Ureter (tissue), 1 donor: Measurements from ENCODE around the gene FHOD1. TPM values are rescaled to one million over a fixed set of nuclear protein-coding genes. Genes with fewer than 3 reads are reported as not detected.

Experiments used
- DNase-seq: peaks from one replicate; pipeline ENCODE4 v3.0.0-alpha.2; 2020; ENCODE audit warnings: low spot score
- total RNA-seq: library from RNA; stranded (reverse); gene quantifications from one replicate; pipeline ENCODE4 v1.2.4, GENCODE V29; 2023
- donor health status: DM: yes; HTN: yes; CAD: no.

The FHOD1 gene
- 19.1 TPM for total RNA-seq

GRCh38 chr16:67247192-67248072 is at the start of gene FHOD1:
Gene FHOD1, minus strand, starts transcription at chr16:67247481. Its CDS starts 71 bp downstream, at chr16:67247410.
- DNase-seq, result peak; percentile 98

GRCh38 chr16:67296420-67296819 is 49.1 kb upstream of the FHOD1 start:
- no peak for DNase-seq

- DNase-seq, result no peak
These were observed 47.7 kb upstream of the FHOD1 start for GRCh38 chr16:67294938-67295361.

GRCh38 chr16:67294171-67294757 is 47.0 kb upstream of the FHOD1 start:
- no peak for DNase-seq

- no peak for DNase-seq
These were observed 44.2 kb upstream of the FHOD1 start for GRCh38 chr16:67291461-67291860.

GRCh38 chr16:67287960-67288359 is 40.7 kb upstream of the FHOD1 start:
- DNase-seq, result no peak

GRCh38 chr16:67286441-67287235 is 39.4 kb upstream of the FHOD1 start:
- DNase-seq, result no peak

GRCh38 chr16:67284699-67285646 is 37.7 kb upstream of the FHOD1 start:
- no peak for DNase-seq

GRCh38 chr16:67283826-67284555 is 36.7 kb upstream of the FHOD1 start:
- no peak for DNase-seq

- DNase-seq, result no peak
These were observed 36.0 kb upstream of the FHOD1 start for GRCh38 chr16:67283039-67283825.

GRCh38 chr16:67282447-67282805 is 35.1 kb upstream of the FHOD1 start:
- DNase-seq, result no peak

GRCh38 chr16:67281536-67282446 is 34.5 kb upstream of the FHOD1 start:
- no peak for DNase-seq

- DNase-seq, result no peak
These were observed 33.1 kb upstream of the FHOD1 start for GRCh38 chr16:67280090-67281015.

- peak; percentile 70 for DNase-seq
These were observed 32.2 kb upstream of the FHOD1 start, which contains the start of gene PLEKHG4 for GRCh38 chr16:67279296-67280089. Gene PLEKHG4, plus strand, starts transcription at chr16:67279532. Its CDS starts 513 bp downstream, at chr16:67280045.

- no peak for DNase-seq
These were observed 31.6 kb upstream of the FHOD1 start for GRCh38 chr16:67278773-67279295.
